H9 (cell line): ENCODE data around the gene CD164L2. TPM values are rescaled to one million over a fixed set of nuclear protein-coding genes. Genes with fewer than 3 reads are reported as not detected.

ENCODE experiments used
- DNase-seq: peaks from one replicate; pipeline ENCODE4 v3.0.0-alpha.2; 2017
- H2AFZ ChIP-seq: one replicate; pipeline ENCODE4 v1.6.1; 2013; ENCODE audit warnings: mild to moderate bottlenecking, low read length, control low read depth, moderate library complexity
- H2AK5ac ChIP-seq: 2 replicates; pipeline ENCODE4 v1.6.1; 2013; ENCODE audit warnings: low read length, control low read depth, mixed read lengths; ENCODE audit not compliant: insufficient read length
- H2BK120ac ChIP-seq: one replicate; pipeline ENCODE4 v1.6.1; 2013; ENCODE audit warnings: low read depth, mild to moderate bottlenecking, low read length, control low read depth, inconsistent platforms; ENCODE audit not compliant: poor library complexity, severe bottlenecking
- H2BK12ac ChIP-seq: 2 replicates; pipeline ENCODE4 v1.6.1; 2013; ENCODE audit warnings: low read length, control low read depth, mixed read lengths, low read depth; ENCODE audit not compliant: insufficient read length
- H2BK15ac ChIP-seq: 2 replicates; pipeline ENCODE4 v1.6.1; 2013; ENCODE audit warnings: low read depth, low read length, control low read depth
- H2BK20ac ChIP-seq: one replicate; pipeline ENCODE4 v1.6.1; 2013; ENCODE audit warnings: low read depth, mild to moderate bottlenecking, low read length, control low read depth, inconsistent platforms; ENCODE audit not compliant: poor library complexity, severe bottlenecking
- H2BK5ac ChIP-seq: 2 replicates; pipeline ENCODE4 v1.6.1; 2013; ENCODE audit warnings: low read length, control low read depth, mixed read lengths; ENCODE audit not compliant: insufficient read length
- H3K14ac ChIP-seq: 2 replicates; pipeline ENCODE4 v1.6.1; 2013; ENCODE audit warnings: low read length, control low read depth; ENCODE audit not compliant: insufficient read depth
- H3K18ac ChIP-seq: 2 replicates; pipeline ENCODE4 v1.6.1; 2013; ENCODE audit warnings: low read depth, mild to moderate bottlenecking, mixed read lengths, low read length, control low read depth; ENCODE audit not compliant: insufficient read length
- H3K23ac ChIP-seq: 2 replicates; pipeline ENCODE4 v1.6.1; 2013; ENCODE audit warnings: low read length, control low read depth, mixed read lengths, low read depth; ENCODE audit not compliant: insufficient read length
- H3K23me2 ChIP-seq: 2 replicates; pipeline ENCODE4 v1.6.1; 2013; ENCODE audit warnings: low read depth, mild to moderate bottlenecking, mixed read lengths, low read length, control low read depth; ENCODE audit not compliant: insufficient read length, poor library complexity, severe bottlenecking
- H3K27ac ChIP-seq: 2 replicates; pipeline ENCODE4 v1.5.1; 2013; ENCODE audit warnings: low read length, control low read depth, mixed read lengths, low read depth; ENCODE audit not compliant: insufficient read length
- H3K27me3 ChIP-seq: 2 replicates; pipeline ENCODE4 v1.6.1; 2013; ENCODE audit warnings: low read length, control low read depth, inconsistent platforms; ENCODE audit not compliant: insufficient read depth
- H3K4ac ChIP-seq: 2 replicates; pipeline ENCODE4 v1.6.1; 2013; ENCODE audit warnings: low read depth, mild to moderate bottlenecking, control low read depth, inconsistent platforms, low read length, moderate library complexity
- H3K4me1 ChIP-seq: 2 replicates; pipeline ENCODE4 v1.6.1; 2013; ENCODE audit warnings: low read length, control low read depth, inconsistent platforms; ENCODE audit not compliant: insufficient read depth
- H3K4me2 ChIP-seq: 2 replicates; pipeline ENCODE4 v1.6.1; 2013; ENCODE audit warnings: low read length, control low read depth, mixed read lengths; ENCODE audit not compliant: insufficient read length, insufficient read depth
- H3K56ac ChIP-seq: 2 replicates; pipeline ENCODE4 v1.6.1; 2013; ENCODE audit warnings: low read depth, mild to moderate bottlenecking, mixed read lengths, low read length, control low read depth; ENCODE audit not compliant: insufficient read length
- H3K79me1 ChIP-seq: 2 replicates; pipeline ENCODE4 v1.6.1; 2013; ENCODE audit warnings: low read depth, mild to moderate bottlenecking, moderate library complexity, low read length, control low read depth, inconsistent platforms; ENCODE audit not compliant: insufficient read depth, poor library complexity, severe bottlenecking
- H3K79me2 ChIP-seq: 2 replicates; pipeline ENCODE4 v1.6.1; 2013; ENCODE audit warnings: low read length, control low read depth, inconsistent platforms; ENCODE audit not compliant: insufficient read depth
- H3K9ac ChIP-seq: 2 replicates; pipeline ENCODE4 v1.6.1; 2013; ENCODE audit warnings: low read length, control low read depth, mixed read lengths; ENCODE audit not compliant: insufficient read length; ENCODE audit errors: extremely low read depth
- H3K9me3 ChIP-seq: one replicate; pipeline ENCODE4 v1.6.1; 2013; ENCODE audit warnings: low read depth, low read length, inconsistent platforms; ENCODE audit not compliant: control insufficient read depth
- H3T11ph ChIP-seq: one replicate; pipeline ENCODE4 v1.6.1; 2013; ENCODE audit warnings: mild to moderate bottlenecking, low read length, control low read depth, inconsistent platforms
- H4K20me1 ChIP-seq: one replicate; pipeline ENCODE4 v1.6.1; 2013; ENCODE audit not compliant: control insufficient read depth, insufficient read length, insufficient read depth
- H4K5ac ChIP-seq: 2 replicates; pipeline ENCODE4 v1.6.1; 2013; ENCODE audit warnings: low read depth, mild to moderate bottlenecking, mixed read lengths, low read length, control low read depth; ENCODE audit not compliant: insufficient read length
- H4K8ac ChIP-seq: replicated peaks from 2 replicates; pipeline ENCODE4 v1.6.1; 2013; ENCODE audit warnings: low read length, control low read depth, mixed read lengths, low read depth; ENCODE audit not compliant: insufficient read length
- H4K91ac ChIP-seq: 2 replicates; pipeline ENCODE4 v1.6.1; 2013; ENCODE audit warnings: low read depth, mild to moderate bottlenecking, moderate library complexity, mixed read lengths, low read length, control low read depth; ENCODE audit not compliant: insufficient read length
- H3K27ac Mint-ChIP-seq, 3 experiments: 2 replicates in 2 of 3; 3 replicates in 1 of 3; pipeline ENCODE4 v1.8.0; 2020 to 2021; ENCODE audit warnings: mixed read lengths in 3 of 3, mild to moderate bottlenecking in 1 of 3, moderate library complexity in 1 of 3
- H3K27me3 Mint-ChIP-seq: 2 replicates; pipeline ENCODE4 v1.8.0; 2021; ENCODE audit warnings: low read depth, mild to moderate bottlenecking, moderate library complexity, mixed read lengths
- H3K36me3 Mint-ChIP-seq, 3 experiments: 2 replicates in 2 of 3; 3 replicates in 1 of 3; pipeline ENCODE4 v1.8.0; 2020 to 2021; ENCODE audit warnings: low read depth in 3 of 3, mixed read lengths in 3 of 3; ENCODE audit not compliant: insufficient read depth in 1 of 3
- H3K4me1 Mint-ChIP-seq, 2 experiments: 2 replicates each; pipeline ENCODE4 v1.8.0; 2020; ENCODE audit warnings: mixed read lengths in 2 of 2
- H3K4me3 Mint-ChIP-seq, 2 experiments: 2 replicates in 1 of 2; 3 replicates in 1 of 2; pipeline ENCODE4 v1.8.0; 2020 to 2021; ENCODE audit warnings: mild to moderate bottlenecking in 2 of 2, mixed read lengths in 2 of 2, moderate library complexity in 1 of 2
- H3K9me3 Mint-ChIP-seq, 2 experiments: 2 replicates in 1 of 2; 3 replicates in 1 of 2; pipeline ENCODE4 v1.8.0; 2020; ENCODE audit warnings: mild to moderate bottlenecking in 2 of 2, mixed read lengths in 2 of 2, moderate library complexity in 1 of 2
- CTCF ChIP-seq: fragments of 200-600 bp; sonication (generic); conservative IDR thresholded peaks from 3 replicates; pipeline ENCODE4 v1.8.0; 2021; ENCODE audit warnings: antibody characterized with exemption, mild to moderate bottlenecking
- WGBS: extraction: QIAGEN DNeasy Blood & Tissue Kit; methylation state at CpG from one replicate; pipeline ENCODE4 v1.1.7; 2013; ENCODE audit warnings: missing lambda C conversion rate, low lambda C conversion rate, mixed read lengths; ENCODE audit not compliant: insufficient read length; ENCODE audit errors: extremely low coverage; 5-methylcytosine and 5-hydroxymethylcytosine counted together
- total RNA-seq: library from RNA; stranded (reverse); gene quantifications from 2 replicates; pipeline ENCODE4 v1.2.1, GENCODE V29; 2021

Gene CD164L2
- total RNA-seq, 1 experiment from 2014 or later: 1.2 TPM

- no peaks in the 10 kb centered on the region; a peak in 2 of 5 replicates for H3K9me3 Mint-ChIP-seq
- H3K14ac ChIP-seq: no peak overlapping the region
- H2AFZ ChIP-seq: no peak overlapping the region
- no peak overlapping the region for H3K9ac ChIP-seq
- no CpG with 5 or more reads among the region's 10 CpGs for WGBS
- no peak overlapping the region for H2BK12ac ChIP-seq
- peaks cover 44 to 54% of the 10 kb centered on the region in 2 experiments for H3K4me1 Mint-ChIP-seq
- peaks cover 4% of the 10 kb centered on the region for H3K23me2 ChIP-seq
- no peak overlapping the region for H4K8ac ChIP-seq
- no peak overlapping the region for H3K27ac ChIP-seq
- H3K4me3 Mint-ChIP-seq: peak overlapping the region in 1 of 2 experiments; percentile 21; a peak in 1 of 5 replicates
- H3K9me3 ChIP-seq: no peaks in the 10 kb centered on the region
- no peak overlapping the region for H3K23ac ChIP-seq
- peak; percentile 97 for TF ChIP-seq CTCF
- no peak overlapping the region for H3K4me2 ChIP-seq
- DNase-seq: peak; percentile 89
- H3K27ac Mint-ChIP-seq: no peak overlapping the region
- peaks cover 0 to 4% (median 3%) of the 10 kb centered on the region in 3 experiments; a peak in 2 of 7 replicates for H3K36me3 Mint-ChIP-seq
- H3K4me1 ChIP-seq: peaks cover 2% of the 10 kb centered on the region
- H3K56ac ChIP-seq: no peak overlapping the region
- no peak overlapping the region for H2BK15ac ChIP-seq
- no peak overlapping the region for H2BK5ac ChIP-seq
- no peaks in the 10 kb centered on the region for H3K27me3 ChIP-seq
- no peak overlapping the region for H3K18ac ChIP-seq
- no peaks in the 10 kb centered on the region for H3K79me2 ChIP-seq
- H4K20me1 ChIP-seq: no peaks in the 10 kb centered on the region
- H2BK20ac ChIP-seq: no peak overlapping the region
- H3K79me1 ChIP-seq: no peaks in the 10 kb centered on the region
- no peak overlapping the region for H2AK5ac ChIP-seq
- H4K5ac ChIP-seq: no peak overlapping the region
- H3T11ph ChIP-seq: no peak overlapping the region
- no peak overlapping the region for H3K4ac ChIP-seq
- H3K27me3 Mint-ChIP-seq: no peaks in the 10 kb centered on the region; the same call in none of the 2 replicates
- H2BK120ac ChIP-seq: no peak overlapping the region
- no peak overlapping the region for H4K91ac ChIP-seq
These were observed 12.5 kb upstream of the CD164L2 start for GRCh38 chr1:27395441-27396195.
